Cardiac muscle cell (in vitro differentiated cells and primary cell): ENCODE measurements around the gene VSX1. TPM values are rescaled to one million over a fixed set of nuclear protein-coding genes. Genes with fewer than 3 reads are reported as not detected.

Source experiments
- DNase-seq, 2 donors: peaks; one replicate each; pipeline versions ENCODE4 v3.0.0 to v3.0.0-alpha.2; 2010 to 2017; ENCODE audit warnings: low read depth in 1 of 2, low spot score in 1 of 2
- H3K27ac ChIP-seq: fragments of 200-600 bp; sonication (generic); 2 replicates; pipeline ENCODE4 v1.5.1; 2016
- H3K27me3 ChIP-seq: fragments of 200-600 bp; sonication (generic); 2 replicates; pipeline ENCODE4 v1.6.0; 2016; ENCODE audit warnings: control low read depth
- H3K36me3 ChIP-seq: fragments of 200-600 bp; sonication (generic); 2 replicates; pipeline ENCODE4 v1.5.1; 2016; ENCODE audit warnings: control low read depth
- H3K4me1 ChIP-seq: fragments of 200-600 bp; sonication (generic); 2 replicates; pipeline ENCODE4 v1.8.1; 2017; ENCODE audit warnings: low read depth, mild to moderate bottlenecking, mixed run types
- H3K4me3 ChIP-seq: fragments of 200-600 bp; sonication (generic); 2 replicates; pipeline ENCODE4 v1.5.1; 2016; ENCODE audit warnings: mild to moderate bottlenecking
- H3K9me3 ChIP-seq: fragments of 200-600 bp; sonication (generic); 2 replicates; pipeline ENCODE4 v1.5.1; 2017; ENCODE audit warnings: low read depth, mild to moderate bottlenecking, control low read depth
- polyA plus RNA-seq: library from polyadenylated mRNA; unstranded; fragments of >200 nt; fragmentation: Nextera tagmentation; extraction: Ambion mirVana; gene quantifications from 2 replicates; pipeline ENCODE4 v1.2.1, GENCODE V29; 2016
- total RNA-seq: library from RNA; depleted of rRNA; stranded (reverse); fragments of >200 nt; gene quantifications from 2 replicates; pipeline ENCODE4 v1.2.3, GENCODE V29; 2016
- TF ChIP-seq, protein P1 (sequence below): IDR thresholded peaks from 2 replicates; pipeline ENCODE4 v1.5.1; 2012; ENCODE audit warnings: low read depth, mild to moderate bottlenecking, low read length

The VSX1 gene
- total and polyA plus RNA-seq, 2 experiments from 2014 or later: not detected

- DNase-seq: peak in 1 of 2 donors; percentile 52
Observed at GRCh38 chr20:25076731-25077609, 5.0 kb downstream of the VSX1 start.

GRCh38 chr20:25076201-25076600 lies 5.7 kb downstream of the VSX1 start:
- no peaks in the 10 kb centered on the region for H3K36me3 ChIP-seq
- DNase-seq: peak in 1 of 2 donors; percentile 12
- H3K27me3 ChIP-seq: peaks cover 91% of the 10 kb centered on the region
- TF ChIP-seq, protein P1, sequence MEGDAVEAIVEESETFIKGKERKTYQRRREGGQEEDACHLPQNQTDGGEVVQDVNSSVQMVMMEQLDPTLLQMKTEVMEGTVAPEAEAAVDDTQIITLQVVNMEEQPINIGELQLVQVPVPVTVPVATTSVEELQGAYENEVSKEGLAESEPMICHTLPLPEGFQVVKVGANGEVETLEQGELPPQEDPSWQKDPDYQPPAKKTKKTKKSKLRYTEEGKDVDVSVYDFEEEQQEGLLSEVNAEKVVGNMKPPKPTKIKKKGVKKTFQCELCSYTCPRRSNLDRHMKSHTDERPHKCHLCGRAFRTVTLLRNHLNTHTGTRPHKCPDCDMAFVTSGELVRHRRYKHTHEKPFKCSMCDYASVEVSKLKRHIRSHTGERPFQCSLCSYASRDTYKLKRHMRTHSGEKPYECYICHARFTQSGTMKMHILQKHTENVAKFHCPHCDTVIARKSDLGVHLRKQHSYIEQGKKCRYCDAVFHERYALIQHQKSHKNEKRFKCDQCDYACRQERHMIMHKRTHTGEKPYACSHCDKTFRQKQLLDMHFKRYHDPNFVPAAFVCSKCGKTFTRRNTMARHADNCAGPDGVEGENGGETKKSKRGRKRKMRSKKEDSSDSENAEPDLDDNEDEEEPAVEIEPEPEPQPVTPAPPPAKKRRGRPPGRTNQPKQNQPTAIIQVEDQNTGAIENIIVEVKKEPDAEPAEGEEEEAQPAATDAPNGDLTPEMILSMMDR: no peak
- no peak overlapping the region for H3K4me3 ChIP-seq
- no peaks in the 10 kb centered on the region for H3K9me3 ChIP-seq
- no peak overlapping the region for H3K27ac ChIP-seq
- peaks cover 6% of the 10 kb centered on the region for H3K4me1 ChIP-seq

More at GRCh38 chr20:25076731-25077609, 5.0 kb downstream of the VSX1 start:
- H3K36me3 ChIP-seq: no peaks in the 10 kb centered on the region
- peaks cover 91% of the 10 kb centered on the region for H3K27me3 ChIP-seq
- no peaks in the 10 kb centered on the region for H3K9me3 ChIP-seq
- no peaks in the 10 kb centered on the region for H3K4me1 ChIP-seq
- no peak overlapping the region for H3K27ac ChIP-seq
- H3K4me3 ChIP-seq: no peak overlapping the region
- TF ChIP-seq, protein P1: peak; percentile 38

DNA sequence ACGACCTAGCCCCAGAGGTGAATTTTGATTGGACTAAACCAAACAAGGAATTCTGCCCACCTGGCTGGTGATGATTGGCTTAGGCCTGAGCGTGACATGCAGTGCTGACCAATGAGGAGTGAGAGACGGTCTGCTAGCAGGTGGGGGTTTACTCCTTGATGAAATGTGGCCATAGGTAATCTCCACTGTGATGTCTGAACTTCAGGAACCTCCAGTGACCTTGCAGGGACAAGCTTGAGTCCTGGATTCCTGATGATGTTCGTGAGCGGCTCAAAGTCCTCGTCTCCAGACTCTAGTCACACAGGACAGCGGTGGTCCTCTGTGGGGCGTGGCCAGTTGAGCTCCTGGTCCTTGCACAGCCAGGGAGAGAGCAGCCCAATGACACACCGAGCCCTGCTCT lies 8.4 kb downstream of the VSX1 start:
- TF ChIP-seq, protein P1: no peak
- no peak for DNase-seq
- Histone ChIP-seq H3K4me3 (no peak overlapping the region), H3K4me1 (peaks cover 6% of the 10 kb centered on the region), H3K27me3 (peaks cover 91% of the 10 kb centered on the region), H3K9me3 (no peaks in the 10 kb centered on the region), H3K27ac (no peak overlapping the region), H3K36me3 (no peaks in the 10 kb centered on the region)

- H3K9me3 ChIP-seq: no peaks in the 10 kb centered on the region
- H3K36me3 ChIP-seq: no peaks in the 10 kb centered on the region
- H3K27me3 ChIP-seq: peaks cover 87% of the 10 kb centered on the region
- H3K27ac ChIP-seq: no peak overlapping the region
- peaks cover 6% of the 10 kb centered on the region for H3K4me1 ChIP-seq
- peak in 1 of 2 donors; percentile 30 for DNase-seq
- TF ChIP-seq, protein P1: no peak
- H3K4me3 ChIP-seq: no peak overlapping the region
Observed at GRCh38 chr20:25072226-25072811, 9.6 kb downstream of the VSX1 start.

GRCh38 chr20:25071734-25072133 lies 10.2 kb downstream of the VSX1 start:
- H3K27ac ChIP-seq: no peak overlapping the region
- H3K36me3 ChIP-seq: no peaks in the 10 kb centered on the region
- DNase-seq: peak in 1 of 2 donors; percentile 17
- H3K27me3 ChIP-seq: peaks cover 81% of the 10 kb centered on the region
- TF ChIP-seq, protein P1: no peak
- no peaks in the 10 kb centered on the region for H3K9me3 ChIP-seq
- H3K4me1 ChIP-seq: peaks cover 6% of the 10 kb centered on the region
- H3K4me3 ChIP-seq: no peak overlapping the region
